HG03521 (cell line): ENCODE results near the gene TMEM109.

Experiments
- ATAC-seq: cut with Tn5 transposase; IDR thresholded peaks from one replicate; pipeline ENCODE4 v1.9.1; 2021; ENCODE audit warnings: mild to moderate bottlenecking, moderate library complexity; ENCODE audit not compliant: unreplicated experiment

TMEM109 gene

GRCh38 chr11:60924906-60925853, 11.2 kb downstream of the TMEM109 start:
- no peak for ATAC-seq

- no peak for ATAC-seq
Observed at GRCh38 chr11:60925868-60926267, 11.9 kb downstream of the TMEM109 start.

DNA sequence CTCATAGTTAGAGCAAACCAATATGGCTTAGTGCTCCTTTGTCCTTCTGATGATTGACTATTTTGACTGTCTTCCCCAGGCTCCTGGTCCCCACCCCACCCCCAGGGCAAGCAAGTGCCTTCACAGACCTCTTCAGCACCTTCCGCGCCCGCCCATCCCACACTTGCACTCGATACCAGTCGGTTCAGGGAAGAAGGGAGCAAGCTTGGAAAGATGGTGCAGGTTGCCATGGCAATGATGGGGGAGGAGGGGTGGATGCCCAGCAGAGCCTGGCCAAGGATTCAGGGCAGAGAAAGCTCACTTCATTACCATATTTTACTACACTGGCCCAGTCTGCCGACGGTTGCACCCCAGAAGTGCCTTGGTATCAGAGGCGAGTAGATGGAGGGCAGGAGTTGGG, 12.5 kb downstream of the TMEM109 start:
- ATAC-seq, result no peak

GRCh38 chr11:60927061-60927592, 13.2 kb downstream of the TMEM109 start:
- no peak for ATAC-seq

DNA sequence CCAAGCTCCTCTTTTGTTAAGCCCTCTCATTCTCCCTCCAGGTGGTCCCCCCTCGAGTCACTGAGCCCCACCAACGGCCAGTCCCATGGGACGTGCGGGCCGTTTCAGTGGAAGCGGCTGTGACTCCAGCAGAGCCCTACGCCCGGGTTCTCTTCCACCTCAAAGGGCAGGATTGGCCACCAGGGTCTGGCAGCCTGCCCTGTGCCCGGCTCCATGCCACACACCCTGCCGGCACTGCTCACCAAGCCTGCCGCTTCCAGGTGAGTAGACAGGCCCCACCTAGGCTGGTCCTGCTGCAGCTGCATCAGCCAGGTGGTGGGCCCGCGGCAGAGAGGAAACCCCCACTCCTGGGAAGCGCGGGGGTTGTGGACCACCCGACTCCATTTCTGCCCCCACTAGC, 13.6 kb downstream of the TMEM109 start:
- ATAC-seq, result no peak

DNA sequence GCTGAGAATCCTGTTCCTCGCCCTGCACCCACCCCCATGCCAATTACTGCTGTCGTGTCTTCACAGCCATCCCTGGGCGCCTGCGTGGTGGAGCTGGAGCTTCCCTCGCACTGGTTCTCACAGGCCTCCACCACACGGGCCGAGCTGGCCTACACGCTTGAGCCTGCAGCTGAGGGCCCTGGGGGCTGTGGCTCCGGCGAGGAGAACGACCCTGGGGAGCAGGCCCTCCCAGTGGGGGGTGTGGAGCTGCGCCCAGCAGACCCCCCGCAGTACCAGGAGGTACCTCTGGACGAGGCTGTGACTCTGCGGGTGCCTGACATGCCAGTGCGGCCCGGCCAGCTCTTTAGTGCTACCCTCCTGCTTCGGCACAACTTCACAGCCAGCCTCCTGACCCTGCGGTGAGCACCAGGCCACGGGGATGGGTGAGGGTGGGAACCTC, 14.6 kb downstream of the TMEM109 start:
- no peak for ATAC-seq

DNA sequence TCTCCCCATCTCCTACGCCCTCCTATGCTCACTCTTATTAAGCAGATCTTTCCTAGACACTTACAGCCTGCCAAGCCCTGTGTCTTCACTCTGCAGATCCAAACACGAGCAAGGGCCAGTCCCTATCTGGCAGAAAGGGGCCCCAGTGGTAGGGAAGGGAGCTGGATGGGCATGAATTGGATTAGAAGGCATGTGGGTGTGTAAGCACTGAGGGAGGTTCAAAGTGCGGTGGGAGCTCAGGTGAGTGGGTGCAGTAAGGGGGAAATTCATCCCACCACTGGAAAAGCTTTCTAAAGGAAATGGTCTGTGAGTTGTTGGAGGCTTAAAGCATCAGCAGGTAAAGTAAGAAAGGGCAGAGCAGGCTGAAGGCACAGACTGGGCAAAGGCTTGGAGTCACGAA, 15.8 kb downstream of the TMEM109 start:
- ATAC-seq, result no peak

GRCh38 chr11:60930394-60930793, 16.4 kb downstream of the TMEM109 start:
- ATAC-seq, result no peak

- no peak for ATAC-seq
Observed at GRCh38 chr11:60931917-60932316, 18.0 kb downstream of the TMEM109 start.

DNA sequence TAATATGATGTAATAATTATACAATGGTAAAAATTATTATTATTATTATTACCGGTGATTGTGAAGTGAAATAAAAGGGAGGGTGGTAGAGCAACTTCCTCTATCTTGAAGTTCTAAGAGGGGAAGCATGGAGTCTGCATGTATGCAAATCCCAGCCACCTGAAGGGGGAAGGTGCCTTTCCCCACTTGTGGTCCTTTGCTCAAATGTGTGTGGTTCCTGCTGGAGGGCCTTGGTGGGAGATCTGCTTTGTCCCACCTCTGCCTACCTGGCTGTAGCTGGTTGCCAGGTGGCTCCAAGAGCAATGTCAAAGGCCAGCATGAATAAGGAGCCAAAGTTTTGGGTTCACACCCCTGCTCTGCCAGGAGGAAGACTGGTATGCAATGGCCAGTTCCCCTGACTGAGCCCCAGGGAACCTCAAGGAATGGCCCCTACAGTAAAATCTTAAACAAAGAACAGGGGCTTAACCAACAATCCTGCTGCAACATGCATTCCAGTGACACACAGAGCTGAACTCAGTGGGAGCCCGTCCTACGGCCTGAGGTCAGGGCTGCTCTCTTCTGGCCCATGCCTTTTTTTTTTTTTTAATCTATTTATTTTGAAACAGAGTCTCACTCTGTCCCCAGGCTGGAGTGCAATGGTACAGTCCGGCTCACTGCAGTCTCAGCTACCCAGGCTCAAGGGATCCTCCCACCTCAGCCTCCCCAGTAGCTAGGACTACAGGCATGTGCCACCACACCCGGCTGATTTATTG, 18.8 kb downstream of the TMEM109 start:
- no peak for ATAC-seq

- no peak for ATAC-seq
Observed at GRCh38 chr11:60933416-60934123, 19.6 kb downstream of the TMEM109 start.

DNA sequence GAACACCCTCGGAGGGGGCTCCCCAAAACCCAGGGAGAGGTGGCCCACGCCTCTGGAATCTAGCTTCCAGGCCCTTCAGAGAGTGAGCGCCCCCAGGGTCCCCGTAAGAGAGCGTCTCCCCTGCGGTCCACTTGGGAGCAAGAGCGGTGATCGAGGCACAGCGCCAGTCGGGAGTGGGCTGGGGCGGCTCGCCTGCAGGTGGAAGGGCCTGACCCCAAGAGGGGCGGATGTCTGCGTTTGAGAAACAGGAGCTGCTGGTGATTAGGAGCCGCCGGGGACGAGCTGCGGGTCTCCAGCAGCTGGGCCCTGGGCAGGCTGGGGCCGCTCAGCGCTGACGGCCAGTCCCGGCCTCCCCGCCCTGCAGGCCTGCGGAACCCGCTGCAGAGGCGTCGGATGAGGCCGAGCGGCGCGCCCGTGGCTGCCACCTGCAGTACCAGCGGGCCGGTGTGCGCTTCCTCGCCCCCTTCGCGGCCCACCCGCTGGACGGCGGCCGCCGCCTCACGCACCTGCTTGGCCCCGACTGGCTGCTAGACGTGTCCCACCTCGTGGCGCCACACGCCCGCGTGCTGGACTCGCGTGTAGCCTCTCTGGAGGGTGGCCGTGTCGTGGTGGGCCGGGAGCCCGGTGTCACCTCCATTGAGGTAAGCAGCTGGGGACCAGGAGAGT, 20.3 kb downstream of the TMEM109 start:
- ATAC-seq, result no peak

DNA sequence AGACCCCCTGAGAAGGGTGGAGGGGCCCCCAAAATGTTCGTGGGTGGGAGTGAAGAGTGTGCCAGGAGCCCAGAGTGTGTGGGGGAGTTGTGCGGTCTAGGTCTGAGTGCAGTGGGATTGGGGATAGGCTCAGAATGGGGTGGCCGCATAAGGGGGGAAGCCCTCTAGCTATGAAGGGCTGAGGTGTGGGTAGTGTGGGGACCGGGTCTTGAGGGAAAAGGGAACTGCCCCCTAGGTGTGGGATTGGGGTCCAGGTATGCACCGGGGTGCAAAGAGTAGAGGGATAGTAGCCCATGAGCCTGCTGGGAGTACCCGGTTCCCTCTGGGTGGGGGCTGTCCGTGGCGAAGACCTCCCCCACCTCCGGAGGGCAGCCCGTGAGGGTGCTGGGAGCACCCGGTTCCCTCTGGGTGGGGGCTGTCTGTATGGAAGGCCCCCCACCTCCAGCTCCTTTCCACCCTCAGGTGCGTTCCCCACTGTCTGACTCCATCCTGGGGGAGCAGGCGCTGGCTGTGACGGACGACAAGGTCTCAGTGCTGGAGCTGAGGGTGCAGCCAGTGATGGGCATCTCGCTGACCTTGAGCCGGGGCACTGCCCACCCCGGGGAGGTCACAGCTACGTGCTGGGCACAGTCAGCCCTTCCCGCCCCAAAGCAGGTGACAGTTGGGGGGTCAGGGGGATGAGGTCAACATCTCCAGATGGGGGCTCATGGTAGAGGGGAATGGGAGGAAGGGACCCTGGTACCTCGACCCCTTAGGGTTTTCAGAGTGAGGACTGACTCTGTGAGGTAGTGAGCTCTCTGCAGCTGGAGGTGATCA, 21.0 kb downstream of the TMEM109 start:
- no peak for ATAC-seq

GRCh38 chr11:60935676-60936442, 21.9 kb downstream of the TMEM109 start:
- ATAC-seq, result no peak

DNA sequence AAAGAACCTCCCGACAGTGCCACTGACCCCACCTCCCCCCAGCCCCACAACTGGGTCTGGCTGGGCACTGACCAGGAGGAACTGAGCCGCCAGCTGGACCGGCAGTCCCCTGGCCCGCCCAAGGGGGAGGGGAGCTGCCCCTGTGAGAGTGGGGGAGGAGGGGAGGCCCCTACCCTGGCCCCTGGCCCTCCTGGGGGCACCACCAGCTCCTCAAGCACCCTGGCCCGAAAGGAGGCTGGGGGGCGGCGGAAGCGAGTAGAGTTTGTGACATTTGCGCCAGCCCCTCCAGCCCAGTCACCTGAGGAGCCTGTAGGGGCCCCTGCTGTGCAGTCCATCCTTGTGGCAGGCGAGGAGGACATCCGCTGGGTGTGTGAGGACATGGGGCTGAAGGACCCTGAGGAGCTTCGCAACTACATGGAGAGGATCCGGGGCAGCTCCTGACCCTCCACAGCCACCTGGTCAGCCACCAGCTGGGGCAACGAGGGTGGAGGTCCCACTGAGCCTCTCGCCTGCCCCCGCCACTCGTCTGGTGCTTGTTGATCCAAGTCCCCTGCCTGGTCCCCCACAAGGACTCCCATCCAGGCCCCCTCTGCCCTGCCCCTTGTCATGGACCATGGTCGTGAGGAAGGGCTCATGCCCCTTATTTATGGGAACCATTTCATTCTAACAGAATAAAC, 22.6 kb downstream of the TMEM109 start:
- no peak for ATAC-seq

DNA sequence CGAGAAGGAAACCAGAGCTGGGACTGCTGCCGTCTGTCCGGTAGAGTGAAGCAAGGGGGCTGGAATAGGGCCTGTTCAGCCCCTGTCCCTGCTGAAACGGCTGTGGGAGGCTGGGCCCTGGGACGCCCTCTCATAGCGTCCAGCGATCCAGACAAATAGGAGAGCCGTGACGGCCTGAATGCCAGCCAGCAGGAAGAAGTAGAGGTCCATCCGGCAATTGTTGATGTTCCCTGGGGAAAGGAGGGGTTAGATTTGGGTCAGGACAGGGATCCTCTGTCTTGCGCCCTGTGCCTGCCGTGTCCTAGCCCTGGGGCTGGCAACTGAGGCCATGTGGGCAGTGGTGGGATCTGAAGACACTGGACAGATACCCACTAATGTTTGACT, 23.2 kb downstream of the TMEM109 start:
- no peak for ATAC-seq

DNA sequence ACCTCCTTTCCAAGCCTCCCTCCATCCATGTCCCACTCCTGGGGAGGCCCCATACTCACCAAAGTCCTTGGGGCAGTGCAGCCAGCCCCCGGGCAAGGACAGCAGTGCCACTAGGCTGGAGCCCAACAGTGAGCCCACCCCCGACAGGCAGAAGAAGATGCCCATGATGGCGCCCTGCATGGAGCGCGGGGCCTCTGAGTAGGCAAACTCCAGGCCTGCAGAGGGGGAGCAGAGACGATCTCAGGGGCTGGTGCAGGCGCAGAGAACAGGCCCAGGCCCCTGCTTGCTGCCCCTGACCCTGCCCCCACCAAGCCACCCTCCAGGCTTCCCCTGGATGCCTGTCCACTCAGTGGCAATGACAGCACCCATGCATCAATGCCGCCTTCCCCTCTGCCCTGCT, 23.9 kb downstream of the TMEM109 start:
- ATAC-seq, result no peak

- ATAC-seq, result no peak
Observed at GRCh38 chr11:60938500-60938899, 24.5 kb downstream of the TMEM109 start.
